Brain pericyte (primary cell): Measurements from ENCODE around the gene XRN2.
A peak's percentile ranks its signal among the peaks of the same experiment; 100 is the strongest.
"Not testable (repeated sequence)": the region's sequence is repeated elsewhere in the genome, so short reads cannot be mapped to it uniquely, and the experiment has no call there.

Experiments used
- DNase-seq: peaks from one replicate; pipeline ENCODE4 v3.0.0-alpha.2; 2012; ENCODE audit warnings: low read depth, low spot score

XRN2 gene

GRCh38 chr20:21423712-21424111 lies 120.6 kb downstream of the XRN2 start:
- not testable (repeated sequence) for DNase-seq

- DNase-seq: no peak
These were observed 121.7 kb downstream of the XRN2 start for GRCh38 chr20:21424846-21425245.

GRCh38 chr20:21430020-21430419 lies 126.9 kb downstream of the XRN2 start:
- no peak for DNase-seq

- DNase-seq: no peak
These were observed 129.8 kb downstream of the XRN2 start for GRCh38 chr20:21432911-21433310.

- no peak for DNase-seq
These were observed 130.3 kb downstream of the XRN2 start for GRCh38 chr20:21433329-21433890.

GRCh38 chr20:21435576-21435975 lies 132.4 kb downstream of the XRN2 start:
- DNase-seq: no peak

- peak; percentile 2 for DNase-seq
These were observed 133.1 kb downstream of the XRN2 start for GRCh38 chr20:21436205-21436604.

GRCh38 chr20:21437248-21437647 lies 134.1 kb downstream of the XRN2 start:
- no peak for DNase-seq

GRCh38 chr20:21437816-21438215 lies 134.7 kb downstream of the XRN2 start:
- DNase-seq: no peak
